HG03280 (cell line): Measurements from ENCODE around the gene UPB1.

Experiments
- ATAC-seq: cut with Tn5 transposase; IDR thresholded peaks from one replicate; pipeline ENCODE4 v1.9.1; 2021; ENCODE audit warnings: mild to moderate bottlenecking, moderate library complexity; ENCODE audit not compliant: unreplicated experiment

UPB1 gene

GRCh38 chr22:24555165-24556039 lies 60.3 kb downstream of the UPB1 start, which contains the start of gene SNRPD3:
TSS of gene SNRPD3 (plus strand) at chr22:24555999. CDS start at chr22:24557675, 1,676 bp downstream.
- ATAC-seq: peak; percentile 77

GRCh38 chr22:24559471-24559870 lies 64.3 kb downstream of the UPB1 start:
- no peak for ATAC-seq

GRCh38 chr22:24563246-24563645 lies 68.1 kb downstream of the UPB1 start:
- ATAC-seq: no peak

- ATAC-seq: no peak
Observed at GRCh38 chr22:24564376-24565058, 69.4 kb downstream of the UPB1 start.

GRCh38 chr22:24565077-24565476 lies 69.9 kb downstream of the UPB1 start:
- ATAC-seq: no peak

- ATAC-seq: no peak
Observed at GRCh38 chr22:24566899-24567511, 71.9 kb downstream of the UPB1 start.

GRCh38 chr22:24567668-24568067 lies 72.5 kb downstream of the UPB1 start:
- no peak for ATAC-seq

- no peak for ATAC-seq
Observed at GRCh38 chr22:24571266-24571665, 76.1 kb downstream of the UPB1 start.

GRCh38 chr22:24576778-24577177 lies 81.6 kb downstream of the UPB1 start:
- ATAC-seq: no peak
